GM19463 (cell line): ENCODE measurements around the gene TCF23.
"Not testable (repeated sequence)": the region's sequence is repeated elsewhere in the genome, so short reads cannot be mapped to it uniquely, and the experiment has no call there.

ENCODE experiments used
- ATAC-seq: cut with Tn5 transposase; IDR thresholded peaks from one replicate; pipeline ENCODE4 v1.9.1; 2021; ENCODE audit warnings: mild to moderate bottlenecking, moderate library complexity; ENCODE audit not compliant: unreplicated experiment

The TCF23 gene

GRCh38 chr2:27184115-27184514, 35.3 kb downstream of the TCF23 start:
- ATAC-seq: no peak

- no peak for ATAC-seq
Observed at GRCh38 chr2:27185331-27186026, 36.7 kb downstream of the TCF23 start.

GRCh38 chr2:27186613-27187345, 38.0 kb downstream of the TCF23 start:
- no peak for ATAC-seq

- no peak for ATAC-seq
Observed at GRCh38 chr2:27189989-27190388, 41.2 kb downstream of the TCF23 start.

GRCh38 chr2:27191070-27191829, 42.4 kb downstream of the TCF23 start:
- ATAC-seq: no peak

- no peak for ATAC-seq
Observed at GRCh38 chr2:27194538-27195354, 45.9 kb downstream of the TCF23 start.

GRCh38 chr2:27195799-27196198, 47.0 kb downstream of the TCF23 start:
- not testable (repeated sequence) for ATAC-seq

GRCh38 chr2:27198068-27198467, 49.3 kb downstream of the TCF23 start:
- not testable (repeated sequence) for ATAC-seq

- no peak for ATAC-seq
Observed at GRCh38 chr2:27198627-27199026, 49.8 kb downstream of the TCF23 start.

- no peak for ATAC-seq
Observed at GRCh38 chr2:27199241-27199640, 50.4 kb downstream of the TCF23 start.

GRCh38 chr2:27201675-27202074, 52.9 kb downstream of the TCF23 start:
- no peak for ATAC-seq

- ATAC-seq: no peak
Observed at GRCh38 chr2:27202854-27203253, 54.0 kb downstream of the TCF23 start.

GRCh38 chr2:27203741-27204140, 54.9 kb downstream of the TCF23 start:
- ATAC-seq: no peak

GRCh38 chr2:27204566-27204965, 55.8 kb downstream of the TCF23 start:
- ATAC-seq: no peak

- ATAC-seq: no peak
Observed at GRCh38 chr2:27205206-27205605, 56.4 kb downstream of the TCF23 start.

GRCh38 chr2:27206346-27206745, 57.5 kb downstream of the TCF23 start:
- ATAC-seq: no peak
